CD4-positive, alpha-beta T cell (primary cell): ENCODE data around the gene PITX3. TPM values are rescaled to one million over a fixed set of nuclear protein-coding genes. Genes with fewer than 3 reads are reported as not detected.

ENCODE experiments used
- ATAC-seq: fragments of 200-7000 bp; cut with Tn5 transposase; one replicate; pipeline ENCODE4 v1.10.0; 2022; ENCODE audit warnings: mild to moderate bottlenecking; ENCODE audit not compliant: poor library complexity
- CTCF ChIA-PET: fragments of 350-600 bp; sonication (Branson Sonifier 250); formaldehyde crosslinking; loops from one replicate; lab custom pipeline; 2021; ENCODE audit warnings: antibody characterized with exemption, inconsistent platforms; lab: Charles Lee
- POLR2A ChIA-PET: fragments of 350-600 bp; sonication (Branson Sonifier 250); formaldehyde crosslinking; loops from one replicate; lab custom pipeline; 2021; ENCODE audit warnings: antibody characterized with exemption, inconsistent platforms; lab: Charles Lee
- DNase-seq, 14 experiments: peaks; one replicate each; pipeline ENCODE4 v3.0.0-alpha.2; 2013 to 2020; ENCODE audit warnings: mixed read lengths in 2 of 14
- H3K27ac ChIP-seq, 2 donors: one replicate each; pipeline versions ENCODE4 v1.5.1 to v1.7.0; 2013; ENCODE audit warnings: low read length in 2 of 2, low read depth in 1 of 2, mild to moderate bottlenecking in 1 of 2
- H3K27me3 ChIP-seq, 2 experiments: 1 replicate in 1 of 2; 2 replicates in 1 of 2; pipeline versions ENCODE4 v1.6.1 to v1.7.0; 2013; ENCODE audit warnings: low read length in 2 of 2, control low read depth in 1 of 2, mild to moderate bottlenecking in 1 of 2, moderate library complexity in 1 of 2; ENCODE audit not compliant: insufficient read depth in 2 of 2, control insufficient read depth in 1 of 2
- H3K36me3 ChIP-seq: one replicate; pipeline ENCODE4 v1.6.1; 2013; ENCODE audit warnings: low read length, control low read depth; ENCODE audit not compliant: insufficient read depth
- H3K4me1 ChIP-seq: one replicate; pipeline ENCODE4 v1.6.1; 2013; ENCODE audit warnings: low read length, control low read depth; ENCODE audit not compliant: insufficient read depth
- H3K4me3 ChIP-seq: one replicate; pipeline ENCODE4 v1.5.1; 2013; ENCODE audit warnings: mild to moderate bottlenecking, low read length, moderate library complexity
- H3K9me3 ChIP-seq, 2 experiments: 1 replicate in 1 of 2; 2 replicates in 1 of 2; pipeline versions ENCODE4 v1.6.1 to v1.7.0; 2013; ENCODE audit warnings: low read length in 2 of 2, mild to moderate bottlenecking in 2 of 2, control low read depth in 1 of 2, moderate library complexity in 1 of 2; ENCODE audit not compliant: control insufficient read depth in 1 of 2, insufficient read depth in 1 of 2
- H3K27ac Mint-ChIP-seq: one replicate; pipeline ENCODE4 v1.8.0; 2020; ENCODE audit warnings: mixed read lengths
- H3K27me3 Mint-ChIP-seq: one replicate; pipeline ENCODE4 v1.8.0; 2021; ENCODE audit warnings: mixed read lengths
- H3K36me3 Mint-ChIP-seq: one replicate; pipeline ENCODE4 v1.8.0; 2021; ENCODE audit warnings: low read depth, mixed read lengths
- H3K4me1 Mint-ChIP-seq: one replicate; pipeline ENCODE4 v1.8.0; 2021; ENCODE audit warnings: low read depth, mixed read lengths
- H3K4me3 Mint-ChIP-seq: one replicate; pipeline ENCODE4 v1.8.0; 2020; ENCODE audit warnings: mild to moderate bottlenecking, mixed read lengths
- H3K9me3 Mint-ChIP-seq: one replicate; pipeline ENCODE4 v1.8.0; 2020; ENCODE audit warnings: mixed read lengths
- intact Hi-C, 2 experiments: fragments of 100-400 bp; cut with DNase I in 1 of 2; cut with micrococcal nuclease in 1 of 2; formaldehyde crosslinking; loops; one replicate each; pipeline versions ENCODE4 v1.15.1 to v1.9.0; 2023 to 2025; cut with DNase I, micrococcal nuclease
- total RNA-seq, 174 experiments: library from RNA in 2 of 174; stranded (reverse) in 2 of 174; gene quantifications; one replicate each; pipeline ENCODE4 v1.2.3 and lab custom pipeline; 2021 to 2026
- TF ChIP-seq, protein P1 (sequence below): fragments of 200-600 bp; IDR thresholded peaks from one replicate; pipeline ENCODE4 v1.8.0; 2022; ENCODE audit warnings: antibody characterized with exemption, mild to moderate bottlenecking

The PITX3 gene
- total RNA-seq, 2 experiments from 2014 or later, result not detected

GRCh38 chr10:102266670-102267069 lies 25.4 kb upstream of the PITX3 start:
- Mint-ChIP-seq H3K36me3 (peaks cover 73% of the 10 kb centered on the region), H3K27me3 (no peaks in the 10 kb centered on the region), H3K4me3 (no peak overlapping the region), H3K9me3 (no peaks in the 10 kb centered on the region), H3K27ac (no peak overlapping the region), H3K4me1 (peaks cover 72% of the 10 kb centered on the region)
- Histone ChIP-seq H3K9me3 (no peaks in the 10 kb centered on the region), H3K4me3 (no peak overlapping the region), H3K27ac (no peak overlapping the region), H3K4me1 (peaks cover 10% of the 10 kb centered on the region), H3K27me3 (no peaks in the 10 kb centered on the region), H3K36me3 (peaks cover 59% of the 10 kb centered on the region)
- intact Hi-C loops, result no loop called here
- POLR2A ChIA-PET, result no interaction called here
- TF ChIP-seq, protein P1, sequence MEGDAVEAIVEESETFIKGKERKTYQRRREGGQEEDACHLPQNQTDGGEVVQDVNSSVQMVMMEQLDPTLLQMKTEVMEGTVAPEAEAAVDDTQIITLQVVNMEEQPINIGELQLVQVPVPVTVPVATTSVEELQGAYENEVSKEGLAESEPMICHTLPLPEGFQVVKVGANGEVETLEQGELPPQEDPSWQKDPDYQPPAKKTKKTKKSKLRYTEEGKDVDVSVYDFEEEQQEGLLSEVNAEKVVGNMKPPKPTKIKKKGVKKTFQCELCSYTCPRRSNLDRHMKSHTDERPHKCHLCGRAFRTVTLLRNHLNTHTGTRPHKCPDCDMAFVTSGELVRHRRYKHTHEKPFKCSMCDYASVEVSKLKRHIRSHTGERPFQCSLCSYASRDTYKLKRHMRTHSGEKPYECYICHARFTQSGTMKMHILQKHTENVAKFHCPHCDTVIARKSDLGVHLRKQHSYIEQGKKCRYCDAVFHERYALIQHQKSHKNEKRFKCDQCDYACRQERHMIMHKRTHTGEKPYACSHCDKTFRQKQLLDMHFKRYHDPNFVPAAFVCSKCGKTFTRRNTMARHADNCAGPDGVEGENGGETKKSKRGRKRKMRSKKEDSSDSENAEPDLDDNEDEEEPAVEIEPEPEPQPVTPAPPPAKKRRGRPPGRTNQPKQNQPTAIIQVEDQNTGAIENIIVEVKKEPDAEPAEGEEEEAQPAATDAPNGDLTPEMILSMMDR, result no peak
- CTCF ChIA-PET, result interaction anchor here (1.0 to 1.7 kb wide), 3 partner anchors 20 to 85 kb away, joined by 3 to 4 read pairs (median 3); no protein-coding TSS in a partner anchor
- DNase-seq (no peak), ATAC-seq (no peak)

DNA sequence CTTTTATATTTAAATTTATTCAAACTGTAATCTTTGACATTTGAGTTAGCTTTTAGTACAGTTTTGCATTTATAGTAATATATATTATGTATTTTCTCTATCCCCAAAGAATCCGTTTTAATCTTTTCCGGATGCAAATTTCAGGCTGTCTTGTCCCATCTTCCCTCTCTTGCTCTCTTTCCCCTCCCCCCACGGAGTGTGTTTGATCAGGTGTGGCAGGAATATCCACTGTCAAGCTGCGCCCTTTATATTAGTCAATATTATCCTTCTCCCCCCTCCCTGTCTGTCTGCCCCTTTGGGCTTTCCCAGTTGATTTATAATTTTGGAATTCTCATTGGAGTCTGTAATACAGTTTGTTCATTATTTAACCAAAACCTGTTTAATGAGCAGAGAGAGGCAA lies 23.1 kb upstream of the PITX3 start:
- H3K9me3 Mint-ChIP-seq, result no peaks in the 10 kb centered on the region
- ATAC-seq (no peak), DNase-seq (no peak)
- Histone ChIP-seq H3K36me3 (peaks cover 82% of the 10 kb centered on the region), H3K27ac (no peak overlapping the region), H3K9me3 (no peaks in the 10 kb centered on the region), H3K4me1 (peaks cover 8% of the 10 kb centered on the region), H3K27me3 (no peaks in the 10 kb centered on the region), H3K4me3 (no peak overlapping the region)
- TF ChIP-seq, protein P1, result no peak
- H3K27ac Mint-ChIP-seq, result no peak overlapping the region
- H3K4me3 Mint-ChIP-seq, result no peak overlapping the region
- peaks cover 93% of the 10 kb centered on the region for H3K36me3 Mint-ChIP-seq
- H3K27me3 Mint-ChIP-seq, result no peaks in the 10 kb centered on the region
- intact Hi-C loops, result no loop called here
- CTCF ChIA-PET, result no interaction called here
- POLR2A ChIA-PET, result no interaction called here
- H3K4me1 Mint-ChIP-seq, result peaks cover 77% of the 10 kb centered on the region

DNA sequence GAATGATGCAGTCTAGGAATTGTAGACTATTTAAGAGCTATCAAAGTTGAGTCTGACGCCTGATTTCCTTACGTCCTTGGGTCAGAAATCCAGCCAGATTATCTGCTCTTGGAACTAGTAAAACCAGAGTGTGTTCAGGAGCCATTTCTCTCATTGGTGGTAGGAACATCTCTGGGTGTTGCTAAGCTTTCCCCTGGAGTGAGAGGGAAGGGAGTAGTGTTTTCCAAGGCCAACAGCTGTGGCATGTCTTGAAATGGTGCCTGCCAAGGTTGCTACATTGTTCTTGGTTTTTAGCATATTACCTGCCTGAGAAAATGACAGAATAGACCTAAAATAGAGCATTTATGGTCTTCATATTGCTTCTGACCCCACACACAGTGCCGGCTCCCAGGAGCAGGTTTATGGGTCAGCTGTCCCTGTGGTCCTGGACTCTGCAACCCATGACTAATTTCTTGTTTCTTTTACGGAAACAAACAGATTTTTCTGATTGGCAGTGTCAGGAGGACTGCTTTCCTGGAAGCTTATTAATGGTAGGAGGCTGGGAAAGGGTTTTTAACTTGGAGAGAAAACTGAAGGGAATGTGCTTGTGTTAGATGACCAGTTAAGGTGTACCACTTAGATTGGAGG lies 21.5 kb upstream of the PITX3 start:
- Histone ChIP-seq H3K36me3 (peaks cover 78% of the 10 kb centered on the region), H3K4me3 (no peak overlapping the region), H3K27ac (no peak overlapping the region), H3K4me1 (peaks cover 8% of the 10 kb centered on the region), H3K9me3 (no peaks in the 10 kb centered on the region), H3K27me3 (no peaks in the 10 kb centered on the region)
- H3K36me3 Mint-ChIP-seq, result peaks cover 88% of the 10 kb centered on the region
- intact Hi-C loops, result no loop called here
- H3K27ac Mint-ChIP-seq, result no peak overlapping the region
- ChIA-PET CTCF (no interaction called here), POLR2A (no interaction called here)
- H3K27me3 Mint-ChIP-seq, result no peaks in the 10 kb centered on the region
- ATAC-seq (no peak), DNase-seq (no peak)
- peaks cover 63% of the 10 kb centered on the region for H3K4me1 Mint-ChIP-seq
- TF ChIP-seq, protein P1, result no peak
- H3K4me3 Mint-ChIP-seq, result no peak overlapping the region
- H3K9me3 Mint-ChIP-seq, result no peaks in the 10 kb centered on the region
